Neural cell (in vitro differentiated cells): ENCODE measurements around the gene LIMK1. TPM values are rescaled to one million over a fixed set of nuclear protein-coding genes. Genes with fewer than 3 reads are reported as not detected.

Experiments used
- H2AFZ ChIP-seq: fragments of 200-600, 300-800 bp; sonication (generic), shearing (Covaris generic); 2 replicates; pipeline ENCODE4 v1.6.0; 2014; ENCODE audit warnings: low read depth, mild to moderate bottlenecking, antibody characterized with exemption, low read length, moderate library complexity
- H3F3A ChIP-seq: fragments of 200-600 bp; shearing (Covaris generic); 2 replicates; pipeline ENCODE4 v1.6.1; 2016; ENCODE audit warnings: mild to moderate bottlenecking, moderate library complexity, mixed read lengths, antibody characterized with exemption, low read length; ENCODE audit not compliant: insufficient read depth, poor library complexity, severe bottlenecking
- H3K27ac ChIP-seq: fragments of 200-600, 300-800 bp; sonication (generic), shearing (Covaris generic); 2 replicates; pipeline ENCODE4 v1.5.1; 2014; ENCODE audit warnings: mild to moderate bottlenecking, low read length, moderate library complexity
- H3K27me3 ChIP-seq: fragments of 300-800, 200-600 bp; sonication (generic), shearing (Covaris generic); 2 replicates; pipeline ENCODE4 v1.6.0; 2014; ENCODE audit warnings: mild to moderate bottlenecking, low read depth, low read length, moderate library complexity; ENCODE audit not compliant: insufficient read depth
- H3K36me3 ChIP-seq: fragments of 300-800, 200-600 bp; sonication (generic), shearing (Covaris generic); 2 replicates; pipeline ENCODE4 v1.5.1; 2014; ENCODE audit warnings: mild to moderate bottlenecking, antibody characterized with exemption, low read length, moderate library complexity; ENCODE audit not compliant: insufficient read depth
- H3K4me2 ChIP-seq: fragments of 300-800, 200-600 bp; sonication (generic), shearing (Covaris generic); 2 replicates; pipeline ENCODE4 v1.6.0; 2014; ENCODE audit warnings: mild to moderate bottlenecking, low read length
- H3K4me3 ChIP-seq: fragments of 300-800, 200-600 bp; sonication (generic), shearing (Covaris generic); 2 replicates; pipeline ENCODE4 v1.5.1; 2014; ENCODE audit warnings: mild to moderate bottlenecking, low read length, moderate library complexity
- H3K79me2 ChIP-seq: fragments of 200-600 bp; shearing (Covaris generic); replicated peaks from 2 replicates; pipeline ENCODE4 v1.6.0; 2014; ENCODE audit warnings: mild to moderate bottlenecking, low read length, moderate library complexity; ENCODE audit not compliant: insufficient read depth
- H3K9ac ChIP-seq: fragments of 300-800, 200-600 bp; sonication (generic), shearing (Covaris generic); 2 replicates; pipeline ENCODE4 v1.6.1; 2016; ENCODE audit warnings: mild to moderate bottlenecking, low read length, mixed read lengths
- H3K9me2 ChIP-seq: fragments of 200-600 bp; shearing (Covaris generic); 2 replicates; pipeline ENCODE4 v1.6.1; 2016; ENCODE audit warnings: mild to moderate bottlenecking, low read length, mixed read lengths; ENCODE audit not compliant: insufficient read depth
- H3K9me3 ChIP-seq: fragments of 200-600, 300-800 bp; sonication (generic), shearing (Covaris generic); 2 replicates; pipeline ENCODE4 v1.6.1; 2016; ENCODE audit warnings: mild to moderate bottlenecking, mixed run types, low read length, moderate library complexity, mixed read lengths
- H4K20me1 ChIP-seq: fragments of 200-600 bp; shearing (Covaris generic); 2 replicates; pipeline ENCODE4 v1.6.1; 2016; ENCODE audit warnings: mild to moderate bottlenecking, mixed run types; ENCODE audit not compliant: insufficient read depth
- CTCF ChIP-seq: fragments of 450-650 bp; IDR thresholded peaks from 2 replicates; pipeline ENCODE4 v1.5.1; 2014; ENCODE audit warnings: antibody characterized with exemption, mild to moderate bottlenecking, moderate library complexity; ENCODE audit not compliant: poor library complexity, severe bottlenecking
- EP300 ChIP-seq: fragments of 450-650 bp; conservative IDR thresholded peaks from 2 replicates; pipeline ENCODE4 v1.6.1; 2014; ENCODE audit warnings: antibody characterized with exemption, mild to moderate bottlenecking, moderate library complexity; ENCODE audit not compliant: poor library complexity, severe bottlenecking
- EZH2 ChIP-seq: fragments of 200-600, 300-800 bp; shearing (Covaris generic), sonication (generic); IDR thresholded peaks from 2 replicates; pipeline ENCODE4 v1.6.1; 2014; ENCODE audit warnings: antibody characterized with exemption, low read length, borderline replicate concordance, mild to moderate bottlenecking; ENCODE audit not compliant: insufficient read depth, poor library complexity, severe bottlenecking
- MXI1 ChIP-seq: fragments of 450-650 bp; conservative IDR thresholded peaks from 2 replicates; pipeline ENCODE4 v1.6.1; 2014; ENCODE audit warnings: antibody characterized with exemption, mild to moderate bottlenecking; ENCODE audit not compliant: poor library complexity, severe bottlenecking
- POLR2AphosphoS5 ChIP-seq: IDR thresholded peaks from 2 replicates; pipeline ENCODE4 v1.6.1; 2012
- RAD21 ChIP-seq: fragments of 450-650 bp; conservative IDR thresholded peaks from 2 replicates; pipeline ENCODE4 v1.6.1; 2014; ENCODE audit warnings: antibody characterized with exemption, mild to moderate bottlenecking, moderate library complexity
- REST ChIP-seq: IDR thresholded peaks from 2 replicates; pipeline ENCODE4 v1.6.1; 2012; ENCODE audit warnings: borderline replicate concordance
- SMC3 ChIP-seq: fragments of 450-650 bp; conservative IDR thresholded peaks from 2 replicates; pipeline ENCODE4 v1.6.1; 2014; ENCODE audit warnings: antibody characterized with exemption, mild to moderate bottlenecking, moderate library complexity; ENCODE audit not compliant: poor library complexity
- TAF1 ChIP-seq: IDR thresholded peaks from 2 replicates; pipeline ENCODE4 v1.6.1; 2012; ENCODE audit warnings: low read depth
- polyA plus RNA-seq: library from polyadenylated mRNA; depleted of rRNA; stranded (reverse); fragments of >200 nt; gene quantifications from 2 replicates; pipeline ENCODE4 v1.2.3, GENCODE V29; 2014

LIMK1 gene
- polyA plus RNA-seq, 1 donor from 2014 or later = 21.1 TPM

DNA sequence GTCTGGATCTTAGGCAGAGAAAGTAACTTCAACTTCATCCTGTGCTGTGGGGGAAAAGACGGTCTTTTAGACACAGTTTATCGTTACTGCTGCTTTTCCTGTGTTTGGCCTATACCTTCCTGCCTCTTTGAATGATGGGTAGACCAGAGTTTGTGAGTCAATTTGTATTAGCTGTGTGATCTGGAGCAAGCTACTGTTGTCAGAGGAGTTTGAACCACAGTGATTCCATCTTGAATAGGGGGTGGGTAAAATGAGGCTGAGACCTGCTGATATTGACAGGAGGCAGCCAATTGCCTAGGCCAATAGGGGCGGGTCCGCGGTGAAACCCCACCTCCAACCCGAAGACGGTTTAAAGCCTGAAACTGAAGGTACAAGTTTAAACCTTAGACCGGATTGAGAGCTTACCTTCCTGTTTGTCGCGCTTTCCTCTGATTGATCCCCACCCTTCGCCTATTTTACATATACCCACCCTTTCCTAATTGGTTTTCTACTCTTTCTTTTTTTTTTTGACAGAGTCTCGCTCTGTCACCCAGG is 54.8 kb downstream of the LIMK1 start:
- TF ChIP-seq MXI1 (no peak), EZH2 (no peak), POLR2AphosphoS5 (no peak), RAD21 (no peak), SMC3 (no peak), EP300 (no peak), TAF1 (no peak), CTCF (no peak), REST (no peak)
- H3K9me2 ChIP-seq = no peaks in the 10 kb centered on the region
- no peak overlapping the region for H2AFZ ChIP-seq
- no peak overlapping the region for H3K27ac ChIP-seq
- H3K79me2 ChIP-seq = no peaks in the 10 kb centered on the region
- H3K36me3 ChIP-seq = no peaks in the 10 kb centered on the region
- H3K4me3 ChIP-seq = no peak overlapping the region
- H3F3A ChIP-seq = no peaks in the 10 kb centered on the region
- no peak overlapping the region for H3K9ac ChIP-seq
- H3K27me3 ChIP-seq = no peaks in the 10 kb centered on the region
- H4K20me1 ChIP-seq = no peaks in the 10 kb centered on the region
- no peak overlapping the region for H3K4me2 ChIP-seq
- no peaks in the 10 kb centered on the region for H3K9me3 ChIP-seq

GRCh38 chr7:74138945-74139843 is 55.6 kb downstream of the LIMK1 start:
- Histone ChIP-seq H3K9me2 (no peaks in the 10 kb centered on the region), H3K4me3 (no peak overlapping the region), H3K9me3 (no peaks in the 10 kb centered on the region), H3K4me2 (no peak overlapping the region), H3K27ac (no peak overlapping the region), H2AFZ (no peak overlapping the region), H3K36me3 (no peaks in the 10 kb centered on the region), H4K20me1 (no peaks in the 10 kb centered on the region), H3K79me2 (no peaks in the 10 kb centered on the region), H3K27me3 (no peaks in the 10 kb centered on the region), H3F3A (no peaks in the 10 kb centered on the region), H3K9ac (no peak overlapping the region)
- TF ChIP-seq POLR2AphosphoS5 (no peak), EP300 (no peak), RAD21 (no peak), MXI1 (no peak), TAF1 (no peak)
